K562 (cell line): ENCODE results near the gene PRCD. TPM values are rescaled to one million over a fixed set of nuclear protein-coding genes. Genes with fewer than 3 reads are reported as not detected.
A peak's percentile ranks its signal among the peaks of the same experiment; 100 is the strongest.

Experiments
- ATF1 ChIP-seq, 2 experiments: fragments of 450-650 bp in 1 of 2; IDR thresholded peaks; 2 replicates each; pipeline ENCODE4 v1.6.1; 2016; ENCODE audit warnings: missing compliant biosample characterization in 1 of 2, missing genetic modification characterization in 1 of 2
- BRF1 ChIP-seq: IDR thresholded peaks from 3 replicates; pipeline ENCODE4 v1.6.1; 2011; ENCODE audit warnings: borderline replicate concordance, mild to moderate bottlenecking; ENCODE audit not compliant: insufficient read length; ENCODE audit errors: extremely low read depth
- HDAC3 ChIP-seq: fragments of 450-650 bp; IDR thresholded peaks from 2 replicates; pipeline ENCODE4 v1.6.1; 2018; ENCODE audit warnings: borderline replicate concordance, mild to moderate bottlenecking, moderate library complexity; ENCODE audit not compliant: partially characterized antibody
- MYC ChIP-seq, 2 experiments: fragments of 250-450 bp in 1 of 2; sonication (Bioruptor Pico) in 1 of 2; IDR thresholded peaks; 2 replicates each; pipeline versions ENCODE4 v1.5.1 to v1.6.1; 2012 to 2021; ENCODE audit warnings: low read depth in 2 of 2, borderline replicate concordance in 1 of 2, improper control_type of control experiment in 1 of 2, low read length in 1 of 2, mild to moderate bottlenecking in 1 of 2, moderate library complexity in 1 of 2
- NFXL1 ChIP-seq: fragments of 450-650 bp; formaldehyde crosslinking; IDR thresholded peaks from 2 replicates; pipeline ENCODE4 v1.4.0; 2021; ENCODE audit warnings: mild to moderate bottlenecking
- NFYB ChIP-seq: IDR thresholded peaks from 2 replicates; pipeline ENCODE4 v1.6.1; 2011; ENCODE audit warnings: mild to moderate bottlenecking, moderate library complexity; ENCODE audit not compliant: insufficient read length; ENCODE audit errors: extremely low read depth
- PURB ChIP-seq: sonication (generic); formaldehyde crosslinking; IDR thresholded peaks from 2 replicates; pipeline ENCODE4 v1.9.0; 2021; ENCODE audit warnings: low read depth, mild to moderate bottlenecking, missing genetic modification reagents
- SMARCA4 ChIP-seq: fragments of 450-650 bp; IDR thresholded peaks from 2 replicates; pipeline ENCODE4 v1.6.1; 2016
- STAT5A ChIP-seq: IDR thresholded peaks from 2 replicates; pipeline ENCODE4 v1.6.1; 2012; ENCODE audit warnings: low read length, inconsistent platforms, borderline replicate concordance
- SUPT5H ChIP-seq: fragments of 450-650 bp; IDR thresholded peaks from 2 replicates; pipeline ENCODE4 v1.6.1; 2016
- ZKSCAN1 ChIP-seq: fragments of 150-350 bp; IDR thresholded peaks from 2 replicates; pipeline ENCODE4 v1.6.1; 2016; ENCODE audit warnings: low read depth, low read length
- polyA plus RNA-seq, 8 experiments: library from polyadenylated mRNA; depleted of rRNA in 4 of 8; stranded (reverse) in 5 of 8; unstranded in 3 of 8; fragments of >200 nt; fragmentation: Nextera tagmentation in 2 of 8; fragmentation: Illumina TruSeq in 1 of 8; extraction: Ambion mirVana in 2 of 8; extraction: Trizol in 1 of 8; gene quantifications; 2 replicates each; pipeline versions ENCODE4 v1.2.1 to v1.2.3, GENCODE V29; 2011 to 2014; ENCODE audit warnings: inconsistent platforms in 1 of 8, missing spikeins in 1 of 8
- total RNA-seq, 7 experiments: library from RNA; depleted of rRNA in 6 of 7; stranded (reverse); fragments of >200 nt in 6 of 7; fragmentation: Illumina TruSeq in 2 of 7; extraction: Trizol in 2 of 7; gene quantifications; 2 replicates each; pipeline versions ENCODE4 v1.2.1 to v1.2.3, GENCODE V29; 2011 to 2021; ENCODE audit warnings: low replicate concordance in 1 of 7
- TF ChIP-seq, protein P1 (sequence below): sonication (generic); formaldehyde crosslinking; IDR thresholded peaks from 2 replicates; pipeline ENCODE4 v1.8.0; 2023; ENCODE audit warnings: mild to moderate bottlenecking, missing genetic modification reagents
- TF ChIP-seq, protein P2 (sequence below): sonication (generic); formaldehyde crosslinking; IDR thresholded peaks from 2 replicates; pipeline ENCODE4 v1.8.1; 2022; ENCODE audit warnings: missing genetic modification reagents
- TF ChIP-seq, protein P3 (sequence below), 2 experiments: fragments of 450-650 bp; formaldehyde crosslinking in 1 of 2; IDR thresholded peaks; 2 replicates each; pipeline versions ENCODE4 v1.4.0 to v1.6.1; 2014 to 2020; ENCODE audit warnings: mild to moderate bottlenecking in 2 of 2, borderline replicate concordance in 1 of 2, low read depth in 1 of 2

The PRCD gene
- total and polyA plus RNA-seq, 9 of the 15 experiments (the other 6 are each of a cell fraction or from before 2014, with no cell fraction given): 0.20 to 0.25 (median 0.21) TPM; not detected in 6

DNA sequence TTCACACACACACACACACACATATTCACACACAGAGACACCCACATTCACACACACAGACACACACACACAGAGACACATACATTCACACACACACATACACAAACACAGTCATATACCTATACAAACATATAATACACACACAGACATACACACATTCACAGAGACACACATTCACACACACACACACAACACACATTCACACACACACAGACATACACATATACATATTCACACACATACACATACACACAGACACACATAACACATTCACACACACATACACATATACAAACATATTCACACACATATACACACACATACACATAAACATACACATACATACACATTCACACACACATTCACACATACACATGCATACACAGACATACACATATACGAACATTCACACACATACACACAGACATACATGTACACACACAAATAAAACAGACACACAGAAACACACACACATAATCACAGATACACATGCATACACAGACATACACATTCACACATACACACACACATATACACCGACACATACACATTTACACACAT is 7.9 kb downstream of the PRCD start (continued):
- TF ChIP-seq, protein P1, sequence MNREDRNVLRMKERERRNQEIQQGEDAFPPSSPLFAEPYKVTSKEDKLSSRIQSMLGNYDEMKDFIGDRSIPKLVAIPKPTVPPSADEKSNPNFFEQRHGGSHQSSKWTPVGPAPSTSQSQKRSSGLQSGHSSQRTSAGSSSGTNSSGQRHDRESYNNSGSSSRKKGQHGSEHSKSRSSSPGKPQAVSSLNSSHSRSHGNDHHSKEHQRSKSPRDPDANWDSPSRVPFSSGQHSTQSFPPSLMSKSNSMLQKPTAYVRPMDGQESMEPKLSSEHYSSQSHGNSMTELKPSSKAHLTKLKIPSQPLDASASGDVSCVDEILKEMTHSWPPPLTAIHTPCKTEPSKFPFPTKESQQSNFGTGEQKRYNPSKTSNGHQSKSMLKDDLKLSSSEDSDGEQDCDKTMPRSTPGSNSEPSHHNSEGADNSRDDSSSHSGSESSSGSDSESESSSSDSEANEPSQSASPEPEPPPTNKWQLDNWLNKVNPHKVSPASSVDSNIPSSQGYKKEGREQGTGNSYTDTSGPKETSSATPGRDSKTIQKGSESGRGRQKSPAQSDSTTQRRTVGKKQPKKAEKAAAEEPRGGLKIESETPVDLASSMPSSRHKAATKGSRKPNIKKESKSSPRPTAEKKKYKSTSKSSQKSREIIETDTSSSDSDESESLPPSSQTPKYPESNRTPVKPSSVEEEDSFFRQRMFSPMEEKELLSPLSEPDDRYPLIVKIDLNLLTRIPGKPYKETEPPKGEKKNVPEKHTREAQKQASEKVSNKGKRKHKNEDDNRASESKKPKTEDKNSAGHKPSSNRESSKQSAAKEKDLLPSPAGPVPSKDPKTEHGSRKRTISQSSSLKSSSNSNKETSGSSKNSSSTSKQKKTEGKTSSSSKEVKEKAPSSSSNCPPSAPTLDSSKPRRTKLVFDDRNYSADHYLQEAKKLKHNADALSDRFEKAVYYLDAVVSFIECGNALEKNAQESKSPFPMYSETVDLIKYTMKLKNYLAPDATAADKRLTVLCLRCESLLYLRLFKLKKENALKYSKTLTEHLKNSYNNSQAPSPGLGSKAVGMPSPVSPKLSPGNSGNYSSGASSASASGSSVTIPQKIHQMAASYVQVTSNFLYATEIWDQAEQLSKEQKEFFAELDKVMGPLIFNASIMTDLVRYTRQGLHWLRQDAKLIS (CRISPR knock-in tag): no peak
- TF ChIP-seq NFYB (no peak), BRF1 (no peak), NFXL1 (CRISPR knock-in tag) (no peak), STAT5A (no peak), ATF1 (CRISPR knock-in tag; IDR thresholded peaks at IDR 0.05) (no peak), ATF1 (tag; IDR thresholded peaks at IDR 0.05) (no peak), SUPT5H (peak; percentile 43; the same call in 1 of the 2 replicates), PURB (CRISPR knock-in tag) (no peak), MYC (IDR thresholded peaks at IDR 0.05; ENCODE audit: low read depth, low read length) (no peak), MYC (CRISPR knock-in tag; IDR thresholded peaks at IDR 0.05; ENCODE audit: borderline replicate concordance, low read depth) (no peak), SMARCA4 (0 out of 2 replicates have a peak, but pooled peaks have one; percentile 24), ZKSCAN1 (no peak), HDAC3 (no peak)
- TF ChIP-seq, protein P2, sequence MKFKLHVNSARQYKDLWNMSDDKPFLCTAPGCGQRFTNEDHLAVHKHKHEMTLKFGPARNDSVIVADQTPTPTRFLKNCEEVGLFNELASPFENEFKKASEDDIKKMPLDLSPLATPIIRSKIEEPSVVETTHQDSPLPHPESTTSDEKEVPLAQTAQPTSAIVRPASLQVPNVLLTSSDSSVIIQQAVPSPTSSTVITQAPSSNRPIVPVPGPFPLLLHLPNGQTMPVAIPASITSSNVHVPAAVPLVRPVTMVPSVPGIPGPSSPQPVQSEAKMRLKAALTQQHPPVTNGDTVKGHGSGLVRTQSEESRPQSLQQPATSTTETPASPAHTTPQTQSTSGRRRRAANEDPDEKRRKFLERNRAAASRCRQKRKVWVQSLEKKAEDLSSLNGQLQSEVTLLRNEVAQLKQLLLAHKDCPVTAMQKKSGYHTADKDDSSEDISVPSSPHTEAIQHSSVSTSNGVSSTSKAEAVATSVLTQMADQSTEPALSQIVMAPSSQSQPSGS: no peak
- TF ChIP-seq, protein P3, sequence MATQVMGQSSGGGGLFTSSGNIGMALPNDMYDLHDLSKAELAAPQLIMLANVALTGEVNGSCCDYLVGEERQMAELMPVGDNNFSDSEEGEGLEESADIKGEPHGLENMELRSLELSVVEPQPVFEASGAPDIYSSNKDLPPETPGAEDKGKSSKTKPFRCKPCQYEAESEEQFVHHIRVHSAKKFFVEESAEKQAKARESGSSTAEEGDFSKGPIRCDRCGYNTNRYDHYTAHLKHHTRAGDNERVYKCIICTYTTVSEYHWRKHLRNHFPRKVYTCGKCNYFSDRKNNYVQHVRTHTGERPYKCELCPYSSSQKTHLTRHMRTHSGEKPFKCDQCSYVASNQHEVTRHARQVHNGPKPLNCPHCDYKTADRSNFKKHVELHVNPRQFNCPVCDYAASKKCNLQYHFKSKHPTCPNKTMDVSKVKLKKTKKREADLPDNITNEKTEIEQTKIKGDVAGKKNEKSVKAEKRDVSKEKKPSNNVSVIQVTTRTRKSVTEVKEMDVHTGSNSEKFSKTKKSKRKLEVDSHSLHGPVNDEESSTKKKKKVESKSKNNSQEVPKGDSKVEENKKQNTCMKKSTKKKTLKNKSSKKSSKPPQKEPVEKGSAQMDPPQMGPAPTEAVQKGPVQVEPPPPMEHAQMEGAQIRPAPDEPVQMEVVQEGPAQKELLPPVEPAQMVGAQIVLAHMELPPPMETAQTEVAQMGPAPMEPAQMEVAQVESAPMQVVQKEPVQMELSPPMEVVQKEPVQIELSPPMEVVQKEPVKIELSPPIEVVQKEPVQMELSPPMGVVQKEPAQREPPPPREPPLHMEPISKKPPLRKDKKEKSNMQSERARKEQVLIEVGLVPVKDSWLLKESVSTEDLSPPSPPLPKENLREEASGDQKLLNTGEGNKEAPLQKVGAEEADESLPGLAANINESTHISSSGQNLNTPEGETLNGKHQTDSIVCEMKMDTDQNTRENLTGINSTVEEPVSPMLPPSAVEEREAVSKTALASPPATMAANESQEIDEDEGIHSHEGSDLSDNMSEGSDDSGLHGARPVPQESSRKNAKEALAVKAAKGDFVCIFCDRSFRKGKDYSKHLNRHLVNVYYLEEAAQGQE (IDR thresholded peaks at IDR 0.05; ENCODE audit: borderline replicate concordance): no peak
- TF ChIP-seq, protein P3 (CRISPR knock-in tag; IDR thresholded peaks at IDR 0.05; ENCODE audit: low read depth): no peak
